CD14-positive monocyte (primary cell): ENCODE results near the gene ANGPTL1. TPM values are rescaled to one million over a fixed set of nuclear protein-coding genes. Genes with fewer than 3 reads are reported as not detected.

ENCODE experiments used
- DNase-seq, 3 donors: peaks; one replicate each; pipeline ENCODE4 v3.0.0-alpha.2; 2011 to 2022
- H2AFZ ChIP-seq: 2 replicates; pipeline ENCODE4 v1.6.0; 2012; ENCODE audit warnings: mild to moderate bottlenecking, low read depth, low read length, inconsistent platforms; ENCODE audit not compliant: insufficient read depth, poor library complexity, severe bottlenecking
- H3K27ac ChIP-seq, 2 donors: 1 replicate in 1 of 2; 2 replicates in 1 of 2; pipeline ENCODE4 v1.5.1; 2012 to 2013; ENCODE audit warnings: low read length in 2 of 2, control low read depth in 1 of 2, inconsistent platforms in 1 of 2, low read depth in 1 of 2, mild to moderate bottlenecking in 1 of 2
- H3K27me3 ChIP-seq, 2 donors: one replicate each; pipeline versions ENCODE4 v1.6.0 to v1.6.1; 2011 to 2013; ENCODE audit warnings: low read length in 2 of 2; ENCODE audit not compliant: control insufficient read depth in 2 of 2, insufficient read depth in 2 of 2
- H3K36me3 ChIP-seq, 2 donors: replicated peaks in 1 of 2; 1 replicate in 1 of 2; 2 replicates in 1 of 2; pipeline versions ENCODE4 v1.5.1 to v1.6.1; 2012 to 2013; ENCODE audit warnings: low read length in 2 of 2, control low read depth in 1 of 2, inconsistent platforms in 1 of 2, mild to moderate bottlenecking in 1 of 2; ENCODE audit not compliant: insufficient read depth in 2 of 2, control insufficient read depth in 1 of 2
- H3K4me1 ChIP-seq, 2 donors: 1 replicate in 1 of 2; 2 replicates in 1 of 2; pipeline versions ENCODE4 v1.5.1 to v1.6.1; 2012 to 2013; ENCODE audit warnings: low read length in 2 of 2, control low read depth in 1 of 2, inconsistent platforms in 1 of 2, mild to moderate bottlenecking in 1 of 2, moderate library complexity in 1 of 2; ENCODE audit not compliant: insufficient read depth in 2 of 2, control insufficient read depth in 1 of 2
- H3K4me2 ChIP-seq: replicated peaks from 2 replicates; pipeline ENCODE3; 2012; ENCODE audit warnings: low read length, moderate library complexity, mild to moderate bottlenecking; ENCODE audit not compliant: poor library complexity, severe bottlenecking; ENCODE audit errors: extremely low read depth
- H3K4me3 ChIP-seq, 3 experiments: fragments of 200-600 bp in 1 of 3; sonication (generic) in 1 of 3; replicated peaks in 1 of 3; 1 replicate in 2 of 3; 2 replicates in 1 of 3; pipeline ENCODE4 v1.5.1; 2011 to 2013; ENCODE audit warnings: low read length in 3 of 3, mild to moderate bottlenecking in 3 of 3, control low read depth in 2 of 3, low read depth in 2 of 3, inconsistent platforms in 1 of 3, moderate library complexity in 1 of 3
- H3K79me2 ChIP-seq: 2 replicates; pipeline ENCODE4 v1.6.0; 2012; ENCODE audit warnings: mild to moderate bottlenecking, control low read depth, inconsistent platforms, low read length, moderate library complexity; ENCODE audit not compliant: insufficient read depth
- H3K9ac ChIP-seq: 2 replicates; pipeline ENCODE4 v1.6.0; 2017; ENCODE audit warnings: low read length, mild to moderate bottlenecking; ENCODE audit not compliant: insufficient read depth, poor library complexity, severe bottlenecking
- H3K9me3 ChIP-seq, 2 donors: replicated peaks in 1 of 2; 1 replicate in 1 of 2; 2 replicates in 1 of 2; pipeline versions ENCODE4 v1.5.1 to v1.6.1; 2012 to 2013; ENCODE audit warnings: low read length in 2 of 2, control low read depth in 1 of 2; ENCODE audit not compliant: control insufficient read depth in 1 of 2, insufficient read depth in 1 of 2
- H4K20me1 ChIP-seq: 2 replicates; pipeline ENCODE4 v1.6.0; 2012; ENCODE audit warnings: mild to moderate bottlenecking, low read length, control low read depth, moderate library complexity; ENCODE audit not compliant: insufficient read depth
- H3K27ac Mint-ChIP-seq, 7 donors: one replicate each; pipeline ENCODE4 v1.8.0; 2020; ENCODE audit warnings: mild to moderate bottlenecking in 7 of 7, mixed read lengths in 7 of 7, moderate library complexity in 6 of 7, inconsistent platforms in 2 of 7
- H3K27me3 Mint-ChIP-seq, 3 donors: one replicate each; pipeline ENCODE4 v1.8.0; 2021 to 2022; ENCODE audit warnings: low read depth in 3 of 3, mild to moderate bottlenecking in 3 of 3, mixed read lengths in 3 of 3, moderate library complexity in 3 of 3, inconsistent platforms in 1 of 3
- H3K36me3 Mint-ChIP-seq, 2 donors: one replicate each; pipeline ENCODE4 v1.8.0; 2020; ENCODE audit warnings: mixed read lengths in 2 of 2, inconsistent platforms in 1 of 2, mild to moderate bottlenecking in 1 of 2
- H3K4me1 Mint-ChIP-seq: one replicate; pipeline ENCODE4 v1.8.0; 2020; ENCODE audit warnings: mild to moderate bottlenecking, mixed read lengths
- H3K4me3 Mint-ChIP-seq, 2 donors: one replicate each; pipeline ENCODE4 v1.8.0; 2020; ENCODE audit warnings: mild to moderate bottlenecking in 2 of 2, mixed read lengths in 2 of 2, moderate library complexity in 1 of 2
- H3K9me3 Mint-ChIP-seq, 7 donors: one replicate each; pipeline ENCODE4 v1.8.0; 2020 to 2022; ENCODE audit warnings: mixed read lengths in 7 of 7, mild to moderate bottlenecking in 6 of 7, moderate library complexity in 6 of 7, inconsistent platforms in 2 of 7
- WGBS: methylation state at CpG from one replicate; pipeline ENCODE4 v1.1.5; 2013; ENCODE audit warnings: missing lambda C conversion rate; ENCODE audit not compliant: insufficient coverage; 5-methylcytosine and 5-hydroxymethylcytosine counted together
- intact Hi-C, 2 donors: fragments of 100-400 bp; cut with micrococcal nuclease; formaldehyde crosslinking; loops; one replicate each; pipeline versions ENCODE4 v1.15.0 to v1.15.1; 2023
- polyA plus RNA-seq, 3 donors: library from polyadenylated mRNA; depleted of rRNA in 1 of 3; unstranded in 2 of 3; stranded (reverse) in 1 of 3; fragments of 300-500 nt in 2 of 3; fragments of >200 nt in 1 of 3; fragmentation: Illumina TruSeq in 2 of 3; gene quantifications; 1 replicate in 2 of 3; 2 replicates in 1 of 3; pipeline ENCODE4 v1.2.3, GENCODE V29; 2012 to 2021
- TF ChIP-seq, protein P1 (sequence below): fragments of 200-600 bp; IDR thresholded peaks from one replicate; pipeline ENCODE4 v1.8.0; 2022; ENCODE audit warnings: antibody characterized with exemption, mild to moderate bottlenecking

ANGPTL1 gene
- polyA plus RNA-seq, 3 donors: not detected

DNA sequence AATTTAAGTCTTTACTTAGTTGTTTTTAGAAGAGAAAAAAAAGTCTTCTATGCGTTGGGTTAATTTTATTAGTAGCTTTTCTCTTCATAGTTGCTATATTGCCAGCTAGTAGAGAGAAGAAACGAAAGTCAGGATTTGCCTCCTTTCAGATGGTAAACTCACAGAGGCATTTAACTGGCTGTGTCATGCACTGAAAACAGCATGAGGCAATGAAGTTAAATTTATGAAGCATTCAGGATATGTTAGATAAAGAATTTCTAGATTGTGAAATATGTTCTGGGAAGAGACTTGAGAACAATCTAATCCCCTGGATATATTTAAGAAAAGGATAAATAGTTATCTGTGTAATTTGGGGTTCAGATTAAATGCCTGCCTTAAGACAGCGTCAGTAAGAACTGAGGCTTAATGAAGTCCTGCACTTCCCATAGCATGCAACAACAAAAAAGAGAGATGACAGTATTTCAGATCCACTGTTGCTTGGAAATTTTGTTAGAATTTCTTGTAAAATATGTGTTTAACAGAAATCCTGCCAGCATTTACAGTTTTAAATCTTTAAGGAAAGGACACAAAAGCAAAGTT, 1.7 kb downstream of the ANGPTL1 start:
- H3K4me1 Mint-ChIP-seq: peaks cover 6% of the 10 kb centered on the region
- Histone ChIP-seq H3K9ac (no peak overlapping the region), H3K27me3 (no peaks in the 10 kb centered on the region), H3K4me1 (peaks cover 0 to 4% of the 10 kb centered on the region in 2 donors), H3K79me2 (no peaks in the 10 kb centered on the region), H4K20me1 (no peaks in the 10 kb centered on the region), H3K9me3 (no peaks in the 10 kb centered on the region), H3K27ac (no peak overlapping the region), H3K4me2 (no peak overlapping the region), H3K36me3 (no peaks in the 10 kb centered on the region), H3K4me3 (no peak overlapping the region), H2AFZ (no peak overlapping the region)
- H3K27me3 Mint-ChIP-seq: no peaks in the 10 kb centered on the region
- no peaks in the 10 kb centered on the region for H3K36me3 Mint-ChIP-seq
- intact Hi-C loops: no loop called here
- no peak overlapping the region for H3K27ac Mint-ChIP-seq
- no peak for DNase-seq
- H3K9me3 Mint-ChIP-seq: no peaks in the 10 kb centered on the region
- H3K4me3 Mint-ChIP-seq: no peak overlapping the region
- TF ChIP-seq, protein P1, sequence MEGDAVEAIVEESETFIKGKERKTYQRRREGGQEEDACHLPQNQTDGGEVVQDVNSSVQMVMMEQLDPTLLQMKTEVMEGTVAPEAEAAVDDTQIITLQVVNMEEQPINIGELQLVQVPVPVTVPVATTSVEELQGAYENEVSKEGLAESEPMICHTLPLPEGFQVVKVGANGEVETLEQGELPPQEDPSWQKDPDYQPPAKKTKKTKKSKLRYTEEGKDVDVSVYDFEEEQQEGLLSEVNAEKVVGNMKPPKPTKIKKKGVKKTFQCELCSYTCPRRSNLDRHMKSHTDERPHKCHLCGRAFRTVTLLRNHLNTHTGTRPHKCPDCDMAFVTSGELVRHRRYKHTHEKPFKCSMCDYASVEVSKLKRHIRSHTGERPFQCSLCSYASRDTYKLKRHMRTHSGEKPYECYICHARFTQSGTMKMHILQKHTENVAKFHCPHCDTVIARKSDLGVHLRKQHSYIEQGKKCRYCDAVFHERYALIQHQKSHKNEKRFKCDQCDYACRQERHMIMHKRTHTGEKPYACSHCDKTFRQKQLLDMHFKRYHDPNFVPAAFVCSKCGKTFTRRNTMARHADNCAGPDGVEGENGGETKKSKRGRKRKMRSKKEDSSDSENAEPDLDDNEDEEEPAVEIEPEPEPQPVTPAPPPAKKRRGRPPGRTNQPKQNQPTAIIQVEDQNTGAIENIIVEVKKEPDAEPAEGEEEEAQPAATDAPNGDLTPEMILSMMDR: no peak
- WGBS: no CpG with 5 or more reads among the region's 3 CpGs

DNA sequence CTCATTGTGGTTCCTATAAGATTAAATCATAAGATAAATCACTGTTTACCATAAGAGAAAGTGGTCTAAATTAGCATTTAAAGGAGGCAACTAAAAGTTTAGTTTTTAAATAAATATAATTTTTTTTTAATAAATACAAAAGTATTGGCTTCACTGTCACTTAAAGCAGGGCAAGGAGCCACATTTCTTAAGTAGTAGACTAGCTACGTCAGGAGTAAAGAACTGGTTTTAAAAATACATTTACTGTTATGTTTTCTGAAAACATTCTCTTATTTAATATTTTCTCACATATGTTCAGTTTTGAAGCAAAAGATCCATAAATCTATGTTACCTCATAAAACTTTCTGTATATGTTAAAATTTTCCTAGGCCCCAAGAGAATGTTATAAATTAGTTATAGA, 2.2 kb downstream of the ANGPTL1 start:
- Histone ChIP-seq H3K27me3 (no peaks in the 10 kb centered on the region), H3K79me2 (no peaks in the 10 kb centered on the region), H3K4me2 (no peak overlapping the region), H4K20me1 (no peaks in the 10 kb centered on the region), H3K4me1 (peaks cover 0 to 4% of the 10 kb centered on the region in 2 donors), H3K27ac (no peak overlapping the region), H2AFZ (no peak overlapping the region), H3K9me3 (no peaks in the 10 kb centered on the region), H3K36me3 (no peaks in the 10 kb centered on the region), H3K9ac (no peak overlapping the region), H3K4me3 (no peak overlapping the region)
- intact Hi-C loops: no loop called here
- no peaks in the 10 kb centered on the region for H3K27me3 Mint-ChIP-seq
- no peak for DNase-seq
- H3K4me3 Mint-ChIP-seq: no peak overlapping the region
- no peaks in the 10 kb centered on the region for H3K9me3 Mint-ChIP-seq
- H3K4me1 Mint-ChIP-seq: peaks cover 6% of the 10 kb centered on the region
- no CpG with 5 or more reads among the region's 1 CpG for WGBS
- H3K27ac Mint-ChIP-seq: no peak overlapping the region
- no peaks in the 10 kb centered on the region for H3K36me3 Mint-ChIP-seq
- TF ChIP-seq, protein P1: no peak
